HCT116 (cell line): ENCODE data around the gene SULT1C4. TPM values are rescaled to one million over a fixed set of nuclear protein-coding genes. Genes with fewer than 3 reads are reported as not detected.

Experiments
- ATAC-seq: fragments of 200-7000 bp; cut with Tn5 transposase; 2 replicates; pipeline ENCODE4 v1.9.1; 2020; ENCODE audit warnings: mild to moderate bottlenecking, moderate library complexity
- BruUV-seq: library from RNA; stranded (reverse); fragments of 400-500 nt; replicated peaks from 2 replicates; lab custom pipeline; 2021; lab: Mats Ljungman, UMichigan
- CTCF ChIA-PET: fragments of 300-600 bp; sonication (Branson Sonifier 250); formaldehyde crosslinking; loops from one replicate; lab custom pipeline; 2021; ENCODE audit warnings: antibody characterized with exemption; lab: Charles Lee
- POLR2A ChIA-PET: fragments of 300-600, 350-600 bp; sonication (Branson Sonifier 250); formaldehyde crosslinking; loops from one replicate; lab custom pipeline; 2021; ENCODE audit warnings: antibody characterized with exemption; lab: Charles Lee
- RAD21 ChIA-PET, 2 experiments: fragments of 300-600 bp; sonication (Branson Sonifier 250); formaldehyde crosslinking; loops; one replicate each; lab custom pipeline; 2023; ENCODE audit warnings: low total read pairs in 2 of 2; ENCODE audit not compliant: uncharacterized antibody in 2 of 2, unreplicated experiment in 2 of 2, low non-redundant PET in 1 of 2; lab: Charles Lee
- DNase-seq: peaks from one replicate; pipeline ENCODE4 v3.0.0-alpha.2; 2010; ENCODE audit warnings: low read depth, low spot score
- H2AFZ ChIP-seq: fragments of 200-600 bp; shearing (Covaris generic), sonication (generic); 2 replicates; pipeline ENCODE4 v1.6.1; 2017; ENCODE audit warnings: low read depth, mixed run types, mixed read lengths, antibody characterized with exemption, low read length; ENCODE audit not compliant: poor library complexity, severe bottlenecking
- H3K27ac ChIP-seq: 2 replicates; pipeline ENCODE4 v1.5.1; 2012; ENCODE audit warnings: low read depth, low read length
- H3K27me3 ChIP-seq: fragments of 200-600 bp; sonication (generic); 2 replicates; pipeline ENCODE4 v1.6.1; 2016; ENCODE audit warnings: mixed run types, low read length, mixed read lengths; ENCODE audit not compliant: insufficient read depth
- H3K36me3 ChIP-seq, 2 experiments: fragments of 200-500 bp in 1 of 2; fragments of 200-600 bp in 1 of 2; sonication (Bioruptor generic) in 1 of 2; sonication (generic) in 1 of 2; 2 replicates each; pipeline versions ENCODE4 v1.5.1 to v1.6.1; 2014 to 2016; ENCODE audit warnings: low read length in 2 of 2, inconsistent platforms in 1 of 2, mixed read lengths in 1 of 2, mixed run types in 1 of 2; ENCODE audit not compliant: insufficient read depth in 2 of 2, control insufficient read depth in 1 of 2
- H3K4me1 ChIP-seq, 2 experiments: fragments of 200-600 bp in 1 of 2; sonication (generic) in 1 of 2; 2 replicates each; pipeline versions ENCODE4 v1.5.1 to v1.6.1; 2012 to 2017; ENCODE audit warnings: low read length in 2 of 2, inconsistent platforms in 1 of 2, mild to moderate bottlenecking in 1 of 2, mixed read lengths in 1 of 2, mixed run types in 1 of 2, moderate library complexity in 1 of 2; ENCODE audit not compliant: insufficient read depth in 2 of 2, control insufficient read depth in 1 of 2
- H3K4me2 ChIP-seq: fragments of 200-600 bp; sonication (generic); 2 replicates; pipeline ENCODE4 v1.6.1; 2017; ENCODE audit warnings: mixed run types, low read length, mixed read lengths
- H3K4me3 ChIP-seq, 2 experiments: fragments of 200-600 bp in 1 of 2; sonication (generic) in 1 of 2; replicated peaks in 1 of 2; 2 replicates each; pipeline ENCODE4 v1.5.1; 2011 to 2016; ENCODE audit warnings: low read length in 2 of 2, control low read depth in 1 of 2, low read depth in 1 of 2, mild to moderate bottlenecking in 1 of 2, mixed read lengths in 1 of 2, mixed run types in 1 of 2
- H3K79me2 ChIP-seq: fragments of 200-600 bp; sonication (generic); 2 replicates; pipeline ENCODE4 v1.6.1; 2017; ENCODE audit warnings: mild to moderate bottlenecking, mixed run types, low read length, moderate library complexity, mixed read lengths; ENCODE audit not compliant: insufficient read depth
- H3K9ac ChIP-seq: fragments of 200-600 bp; sonication (generic); 2 replicates; pipeline ENCODE4 v1.6.1; 2016; ENCODE audit warnings: low read length, mixed read lengths
- H3K9me2 ChIP-seq: fragments of 200-600 bp; sonication (generic), shearing (Covaris generic); 2 replicates; pipeline ENCODE4 v1.6.1; 2017; ENCODE audit warnings: mixed run types, mild to moderate bottlenecking, moderate library complexity; ENCODE audit not compliant: insufficient read depth
- H3K9me3 ChIP-seq, 2 experiments: fragments of 200-500 bp in 1 of 2; fragments of 200-600 bp in 1 of 2; sonication (Bioruptor generic) in 1 of 2; sonication (generic) in 1 of 2; 2 replicates each; pipeline ENCODE4 v1.6.1; 2014 to 2017; ENCODE audit warnings: low read length in 2 of 2, mixed read lengths in 2 of 2, inconsistent platforms in 1 of 2, low read depth in 1 of 2, mild to moderate bottlenecking in 1 of 2, mixed run types in 1 of 2, moderate library complexity in 1 of 2; ENCODE audit not compliant: control insufficient read depth in 1 of 2, insufficient read depth in 1 of 2
- H4K20me1 ChIP-seq: fragments of 200-600 bp; sonication (generic), shearing (Covaris generic); 2 replicates; pipeline ENCODE4 v1.6.1; 2017; ENCODE audit warnings: mixed run types, mild to moderate bottlenecking, moderate library complexity; ENCODE audit not compliant: insufficient read depth
- CEBPB ChIP-seq: IDR thresholded peaks from 2 replicates; pipeline ENCODE4 v1.6.1; 2012; ENCODE audit warnings: low read depth
- EGR1 ChIP-seq: IDR thresholded peaks from 2 replicates; pipeline ENCODE4 v1.6.1; 2012; ENCODE audit warnings: low read depth
- FOSL1 ChIP-seq: IDR thresholded peaks from 2 replicates; pipeline ENCODE4 v1.6.1; 2012; ENCODE audit warnings: low read depth
- RAD21 ChIP-seq: IDR thresholded peaks from 2 replicates; pipeline ENCODE4 v1.6.1; 2012; ENCODE audit warnings: low read depth, mild to moderate bottlenecking
- SP1 ChIP-seq: IDR thresholded peaks from 2 replicates; pipeline ENCODE4 v1.6.1; 2012; ENCODE audit warnings: low read depth
- SRF ChIP-seq: IDR thresholded peaks from 2 replicates; pipeline ENCODE4 v1.6.1; 2012; ENCODE audit warnings: low read depth
- TCF7L2 ChIP-seq: IDR thresholded peaks from 2 replicates; pipeline ENCODE4 v1.7.0; 2011; ENCODE audit warnings: borderline replicate concordance, inconsistent platforms; ENCODE audit not compliant: insufficient read depth, insufficient read length; ENCODE audit errors: extremely low read depth
- YY1 ChIP-seq: IDR thresholded peaks from 2 replicates; pipeline ENCODE4 v1.6.1; 2011; ENCODE audit warnings: low read length, low read depth, moderate library complexity, mild to moderate bottlenecking; ENCODE audit not compliant: insufficient replicate concordance; ENCODE audit errors: extremely low read depth
- intact Hi-C: fragments of 100-400 bp; cut with micrococcal nuclease; formaldehyde crosslinking; loops from 2 replicates; pipeline ENCODE4 v1.10.0; 2022
- total RNA-seq: library from RNA; stranded (reverse); gene quantifications from one replicate; pipeline ENCODE4 v1.2.1, GENCODE V29; 2021; ENCODE audit not compliant: unreplicated experiment
- TF ChIP-seq, protein P1 (sequence below): IDR thresholded peaks from 2 replicates; pipeline ENCODE4 v1.6.1; 2012; ENCODE audit warnings: low read depth
- TF ChIP-seq, protein P2 (sequence below): IDR thresholded peaks from 2 replicates; pipeline ENCODE4 v1.6.1; 2012

Gene SULT1C4
- total RNA-seq, 1 experiment from 2014 or later, result not detected

DNA sequence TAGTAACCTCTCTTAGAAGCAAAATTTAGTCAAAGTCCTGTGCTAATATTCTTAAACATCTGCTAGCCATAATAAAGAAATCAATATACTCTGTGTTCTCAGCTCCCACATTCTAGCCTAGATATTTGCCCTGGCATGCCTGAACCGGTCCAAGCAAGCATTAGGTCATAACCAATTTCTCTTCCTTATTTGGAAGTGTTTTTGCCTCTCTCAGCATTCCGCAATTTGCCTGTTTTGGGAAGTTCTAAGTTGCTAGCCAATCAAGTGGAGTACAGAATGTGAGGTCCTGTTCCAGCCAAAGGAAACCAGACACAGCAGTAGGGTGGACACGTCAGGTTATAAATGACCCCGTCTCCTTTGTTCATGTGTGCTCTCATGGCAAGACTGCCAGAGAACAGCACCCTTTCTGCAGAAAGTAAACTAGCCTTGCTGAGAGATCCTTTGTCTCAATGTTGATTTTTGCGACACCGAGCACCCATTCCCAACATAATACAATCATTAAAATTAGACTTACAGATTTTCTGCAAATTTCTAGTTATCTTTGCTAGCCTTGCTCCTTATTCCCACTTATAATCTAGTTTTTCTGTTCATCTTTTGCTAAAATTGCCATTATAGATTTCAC lies 13.0 kb upstream of the SULT1C4 start:
- H3K9me3 ChIP-seq, result no peaks in the 10 kb centered on the region
- H3K4me2 ChIP-seq, result no peak overlapping the region
- RAD21 ChIA-PET, result no interaction called here
- CTCF ChIA-PET, result no interaction called here
- no peaks in the 10 kb centered on the region for H3K79me2 ChIP-seq
- H4K20me1 ChIP-seq, result no peaks in the 10 kb centered on the region
- H3K9me2 ChIP-seq, result no peaks in the 10 kb centered on the region
- TF ChIP-seq RAD21 (no peak), FOSL1 (no peak)
- no TSS peak for BruUV-seq
- ATAC-seq, result no peak
- no peak overlapping the region for H3K9ac ChIP-seq
- H3K27me3 ChIP-seq, result no peaks in the 10 kb centered on the region
- DNase-seq, result no peak
- POLR2A ChIA-PET, result no interaction called here
- no peak overlapping the region for H3K27ac ChIP-seq
- intact Hi-C loops, result no loop called here
- H3K4me1 ChIP-seq, result peaks cover 0 to 18% of the 10 kb centered on the region in 2 experiments; a peak in 2 of 4 replicates
- no peak overlapping the region for H2AFZ ChIP-seq
- no peaks in the 10 kb centered on the region for H3K36me3 ChIP-seq
- no peak overlapping the region for H3K4me3 ChIP-seq

DNA sequence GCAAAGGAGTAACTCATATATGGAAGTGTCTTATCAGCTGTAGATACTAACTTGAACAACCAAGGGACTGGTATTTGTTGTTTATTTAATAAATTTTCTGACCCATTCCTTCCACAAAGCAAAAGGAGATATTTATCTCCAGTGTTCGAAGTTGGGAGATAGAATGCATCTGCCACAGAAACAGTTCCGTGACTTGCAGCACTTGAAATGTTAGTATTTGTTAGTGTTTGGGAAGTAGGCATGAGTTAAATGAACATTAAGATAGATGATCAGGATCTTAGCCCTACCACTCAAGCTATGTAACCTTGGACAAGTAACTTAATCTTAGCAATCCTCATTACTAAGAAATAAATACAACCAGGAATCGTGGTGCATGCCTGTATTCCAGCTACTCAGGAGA lies 12.1 kb upstream of the SULT1C4 start:
- no peaks in the 10 kb centered on the region for H3K9me3 ChIP-seq
- intact Hi-C loops, result no loop called here
- no peak overlapping the region for H3K9ac ChIP-seq
- no peaks in the 10 kb centered on the region for H4K20me1 ChIP-seq
- peaks cover 2 to 23% of the 10 kb centered on the region in 2 experiments; a peak in 3 of 4 replicates for H3K4me1 ChIP-seq
- H2AFZ ChIP-seq, result no peak overlapping the region
- no peak for DNase-seq
- POLR2A ChIA-PET, result no interaction called here
- no peak overlapping the region for H3K4me3 ChIP-seq
- H3K27me3 ChIP-seq, result no peaks in the 10 kb centered on the region
- no peak for TF ChIP-seq SRF
- TF ChIP-seq, protein P1, sequence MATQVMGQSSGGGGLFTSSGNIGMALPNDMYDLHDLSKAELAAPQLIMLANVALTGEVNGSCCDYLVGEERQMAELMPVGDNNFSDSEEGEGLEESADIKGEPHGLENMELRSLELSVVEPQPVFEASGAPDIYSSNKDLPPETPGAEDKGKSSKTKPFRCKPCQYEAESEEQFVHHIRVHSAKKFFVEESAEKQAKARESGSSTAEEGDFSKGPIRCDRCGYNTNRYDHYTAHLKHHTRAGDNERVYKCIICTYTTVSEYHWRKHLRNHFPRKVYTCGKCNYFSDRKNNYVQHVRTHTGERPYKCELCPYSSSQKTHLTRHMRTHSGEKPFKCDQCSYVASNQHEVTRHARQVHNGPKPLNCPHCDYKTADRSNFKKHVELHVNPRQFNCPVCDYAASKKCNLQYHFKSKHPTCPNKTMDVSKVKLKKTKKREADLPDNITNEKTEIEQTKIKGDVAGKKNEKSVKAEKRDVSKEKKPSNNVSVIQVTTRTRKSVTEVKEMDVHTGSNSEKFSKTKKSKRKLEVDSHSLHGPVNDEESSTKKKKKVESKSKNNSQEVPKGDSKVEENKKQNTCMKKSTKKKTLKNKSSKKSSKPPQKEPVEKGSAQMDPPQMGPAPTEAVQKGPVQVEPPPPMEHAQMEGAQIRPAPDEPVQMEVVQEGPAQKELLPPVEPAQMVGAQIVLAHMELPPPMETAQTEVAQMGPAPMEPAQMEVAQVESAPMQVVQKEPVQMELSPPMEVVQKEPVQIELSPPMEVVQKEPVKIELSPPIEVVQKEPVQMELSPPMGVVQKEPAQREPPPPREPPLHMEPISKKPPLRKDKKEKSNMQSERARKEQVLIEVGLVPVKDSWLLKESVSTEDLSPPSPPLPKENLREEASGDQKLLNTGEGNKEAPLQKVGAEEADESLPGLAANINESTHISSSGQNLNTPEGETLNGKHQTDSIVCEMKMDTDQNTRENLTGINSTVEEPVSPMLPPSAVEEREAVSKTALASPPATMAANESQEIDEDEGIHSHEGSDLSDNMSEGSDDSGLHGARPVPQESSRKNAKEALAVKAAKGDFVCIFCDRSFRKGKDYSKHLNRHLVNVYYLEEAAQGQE, result no peak
- no peak for TF ChIP-seq TCF7L2
- no peak for TF ChIP-seq YY1
- no peak for TF ChIP-seq SP1
- no peak for TF ChIP-seq CEBPB
- no peak for TF ChIP-seq EGR1
- TF ChIP-seq, protein P2, sequence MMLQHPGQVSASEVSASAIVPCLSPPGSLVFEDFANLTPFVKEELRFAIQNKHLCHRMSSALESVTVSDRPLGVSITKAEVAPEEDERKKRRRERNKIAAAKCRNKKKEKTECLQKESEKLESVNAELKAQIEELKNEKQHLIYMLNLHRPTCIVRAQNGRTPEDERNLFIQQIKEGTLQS, result no peak
- H3K4me2 ChIP-seq, result no peak overlapping the region
- no TSS peak for BruUV-seq
- RAD21 ChIA-PET, result no interaction called here
- H3K27ac ChIP-seq, result no peak overlapping the region
- H3K79me2 ChIP-seq, result no peaks in the 10 kb centered on the region
- CTCF ChIA-PET, result no interaction called here
- ATAC-seq, result no peak
- no peaks in the 10 kb centered on the region for H3K9me2 ChIP-seq
- no peaks in the 10 kb centered on the region for H3K36me3 ChIP-seq
